GM18861 (cell line): ENCODE data around the gene TMEM120B.

Source experiments
- ATAC-seq: cut with Tn5 transposase; IDR thresholded peaks from one replicate; pipeline ENCODE4 v1.9.1; 2021; ENCODE audit not compliant: unreplicated experiment

The TMEM120B gene

DNA sequence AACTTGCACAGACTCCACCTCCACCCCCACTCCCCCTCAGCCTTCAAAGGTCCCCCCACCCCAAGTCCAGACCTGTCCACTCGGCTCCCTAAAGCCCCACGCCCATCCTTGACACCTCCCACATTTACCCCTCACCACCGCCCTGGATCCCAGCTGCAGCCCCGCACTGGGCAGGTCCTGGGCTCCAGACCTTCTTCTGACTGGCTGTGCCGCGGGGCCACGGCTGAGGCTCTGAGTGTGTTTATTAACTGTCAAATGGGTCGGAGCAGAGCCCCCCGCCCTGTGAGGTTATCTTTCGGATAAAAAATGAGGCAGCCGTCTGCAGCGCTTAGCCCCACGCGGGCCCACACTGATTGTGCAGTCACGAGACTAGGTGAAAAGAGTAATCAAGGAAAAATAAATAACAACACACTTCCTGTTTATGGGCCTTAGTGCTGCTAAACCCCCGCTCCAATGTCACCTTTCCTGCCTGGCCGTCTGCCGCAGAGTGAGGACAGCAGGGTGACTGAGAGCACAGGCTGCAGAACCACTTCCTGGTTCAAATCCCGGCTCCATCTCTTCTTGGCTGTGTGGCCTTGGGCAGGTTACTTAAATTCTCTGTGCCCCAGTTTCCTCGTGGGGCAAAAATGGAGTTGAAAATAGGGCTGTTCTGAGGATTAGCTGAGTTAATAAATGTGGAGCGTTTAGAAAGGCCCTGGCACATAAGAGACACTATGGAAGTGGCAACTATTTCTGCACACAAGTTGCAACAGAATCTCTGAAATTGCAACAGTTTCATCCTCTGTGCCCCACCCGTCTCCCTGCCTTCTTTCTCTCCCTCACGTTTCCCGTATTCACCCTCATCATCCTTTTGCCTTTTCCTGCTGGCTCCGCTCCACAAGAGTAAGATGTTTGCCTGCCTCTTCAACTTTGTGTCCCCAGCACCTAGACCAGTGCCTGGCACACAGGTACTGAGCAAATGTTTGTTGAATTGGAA lies 100.7 kb downstream of the TMEM120B start:
- ATAC-seq, result no peak

DNA sequence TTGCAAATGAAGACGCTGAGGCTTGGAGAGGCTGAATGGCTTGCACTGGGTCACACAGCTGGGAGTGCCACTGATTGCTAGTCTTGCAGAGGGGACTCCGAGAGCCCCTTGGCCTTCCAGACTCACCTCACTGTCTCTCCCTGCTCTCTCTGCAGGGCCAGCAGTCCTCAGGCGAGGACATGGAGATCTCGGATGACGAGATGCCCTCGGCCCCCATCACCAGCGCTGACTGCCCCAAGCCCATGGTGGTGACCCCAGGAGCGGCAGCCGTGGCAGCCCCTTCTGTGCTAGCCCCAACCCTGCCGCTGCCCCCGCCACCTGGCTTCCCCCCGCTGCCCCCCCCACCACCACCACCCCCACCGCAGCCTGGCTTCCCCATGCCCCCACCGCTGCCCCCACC lies 101.4 kb downstream of the TMEM120B start:
- no peak for ATAC-seq

DNA sequence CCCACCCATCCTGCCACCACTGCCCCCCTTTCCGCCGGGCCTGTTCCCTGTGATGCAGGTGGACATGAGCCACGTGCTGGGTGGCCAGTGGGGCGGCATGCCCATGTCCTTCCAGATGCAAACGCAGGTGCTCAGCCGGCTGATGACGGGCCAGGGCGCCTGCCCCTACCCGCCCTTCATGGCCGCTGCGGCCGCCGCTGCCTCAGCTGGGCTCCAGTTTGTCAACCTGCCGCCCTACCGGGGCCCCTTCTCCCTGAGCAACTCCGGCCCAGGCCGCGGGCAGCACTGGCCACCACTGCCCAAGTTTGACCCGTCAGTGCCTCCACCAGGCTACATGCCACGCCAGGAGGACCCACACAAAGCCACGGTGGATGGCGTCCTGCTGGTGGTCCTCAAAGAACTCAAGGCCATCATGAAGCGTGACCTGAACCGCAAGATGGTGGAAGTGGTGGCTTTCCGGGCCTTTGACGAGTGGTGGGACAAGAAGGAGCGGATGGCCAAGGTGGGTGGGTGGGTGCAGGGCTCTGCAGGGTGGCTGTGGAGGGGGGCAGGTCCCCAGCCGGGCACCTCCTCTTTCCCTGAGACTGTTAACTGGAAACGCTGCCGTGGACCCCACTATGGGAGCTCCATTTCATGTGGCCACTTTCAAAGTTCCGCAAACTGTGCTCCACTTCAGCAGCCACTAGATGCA lies 102.0 kb downstream of the TMEM120B start:
- no peak for ATAC-seq

DNA sequence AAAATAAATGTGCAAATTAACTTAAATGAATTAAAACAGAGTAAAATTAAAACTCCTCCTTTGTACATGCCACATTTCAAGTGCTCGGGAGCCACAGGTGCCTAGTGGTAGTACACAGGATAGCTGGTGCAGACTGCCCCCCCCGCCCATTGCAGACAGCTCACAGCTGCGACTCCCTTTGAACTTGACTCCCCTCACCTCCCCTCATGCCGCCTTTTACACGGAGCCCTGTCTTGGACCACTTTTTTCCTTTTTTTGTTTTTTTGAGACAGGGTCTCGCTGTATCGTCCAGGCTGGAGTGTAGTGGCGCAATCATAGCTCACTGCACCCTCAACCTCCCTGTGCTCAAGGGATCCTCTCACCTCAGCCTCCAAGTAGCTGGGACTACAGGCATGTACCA lies 102.7 kb downstream of the TMEM120B start:
- no peak for ATAC-seq

DNA sequence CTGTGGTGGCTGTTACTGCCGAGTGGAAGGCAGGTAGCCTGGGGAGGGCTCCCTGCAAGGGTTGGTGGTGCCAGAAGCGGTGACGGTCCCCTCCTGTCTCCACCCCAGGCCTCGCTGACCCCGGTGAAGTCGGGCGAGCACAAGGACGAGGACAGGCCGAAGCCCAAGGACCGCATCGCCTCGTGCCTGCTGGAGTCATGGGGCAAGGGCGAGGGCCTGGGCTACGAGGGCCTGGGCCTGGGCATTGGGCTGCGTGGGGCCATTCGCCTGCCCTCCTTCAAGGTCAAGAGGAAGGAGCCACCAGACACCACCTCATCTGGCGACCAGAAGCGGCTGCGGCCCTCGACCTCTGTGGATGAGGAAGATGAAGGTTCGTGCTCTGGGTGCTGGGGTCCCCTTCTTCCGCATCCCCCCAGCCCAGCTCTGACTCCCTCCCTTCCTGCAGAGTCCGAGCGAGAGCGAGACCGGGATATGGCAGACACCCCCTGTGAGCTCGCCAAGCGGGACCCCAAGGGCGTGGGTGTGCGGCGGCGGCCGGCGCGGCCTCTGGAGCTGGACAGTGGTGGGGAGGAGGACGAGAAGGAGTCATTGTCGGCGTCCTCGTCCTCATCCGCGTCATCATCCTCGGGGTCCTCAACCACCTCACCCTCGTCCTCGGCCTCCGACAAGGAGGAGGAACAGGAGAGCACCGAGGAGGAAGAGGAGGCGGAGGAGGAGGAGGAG lies 104.5 kb downstream of the TMEM120B start:
- ATAC-seq, result no peak

DNA sequence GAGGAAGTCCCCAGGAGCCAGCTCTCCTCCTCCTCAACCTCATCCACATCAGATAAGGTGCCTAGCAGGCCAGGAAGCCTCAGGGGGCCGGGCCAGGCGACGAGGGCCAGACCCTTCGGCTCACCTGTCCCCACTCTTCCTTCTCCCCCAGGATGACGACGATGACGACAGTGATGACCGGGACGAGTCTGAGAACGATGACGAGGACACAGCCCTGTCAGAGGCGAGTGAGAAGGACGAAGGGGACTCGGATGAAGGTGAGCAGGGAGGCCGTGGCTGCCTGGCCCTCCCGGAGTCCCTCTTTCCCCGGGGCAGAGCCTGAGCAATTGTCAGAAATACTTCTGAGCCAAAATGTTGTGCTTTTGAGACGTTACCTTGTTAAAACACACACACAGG lies 105.1 kb downstream of the TMEM120B start:
- no peak for ATAC-seq

DNA sequence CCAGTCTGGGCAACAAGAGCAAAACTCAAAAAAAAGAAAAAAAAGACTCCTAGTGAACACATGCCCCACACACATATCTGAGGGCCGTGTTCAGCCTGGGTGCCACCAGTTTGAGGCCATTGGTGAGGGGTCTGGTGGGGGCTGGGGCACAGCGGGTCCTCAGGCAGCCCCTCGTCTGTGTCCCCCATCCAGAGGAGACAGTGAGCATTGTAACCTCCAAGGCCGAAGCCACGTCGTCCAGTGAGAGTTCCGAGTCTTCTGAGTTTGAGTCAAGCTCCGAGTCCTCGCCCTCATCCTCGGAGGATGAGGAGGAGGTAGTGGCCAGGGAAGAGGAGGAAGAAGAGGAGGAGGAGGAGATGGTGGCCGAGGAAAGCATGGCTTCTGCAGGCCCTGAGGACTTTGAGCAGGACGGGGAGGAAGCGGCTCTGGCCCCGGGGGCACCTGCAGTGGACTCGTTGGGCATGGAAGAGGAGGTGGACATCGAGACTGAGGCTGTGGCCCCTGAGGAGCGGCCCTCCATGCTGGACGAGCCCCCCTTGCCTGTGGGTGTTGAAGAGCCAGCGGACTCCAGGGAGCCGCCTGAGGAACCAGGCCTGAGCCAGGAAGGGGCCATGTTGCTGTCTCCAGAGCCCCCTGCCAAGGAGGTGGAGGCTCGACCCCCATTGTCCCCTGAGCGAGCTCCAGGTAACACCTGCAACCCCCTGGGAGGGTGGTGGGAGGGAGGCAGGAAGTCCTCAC lies 106.8 kb downstream of the TMEM120B start:
- ATAC-seq, result no peak

DNA sequence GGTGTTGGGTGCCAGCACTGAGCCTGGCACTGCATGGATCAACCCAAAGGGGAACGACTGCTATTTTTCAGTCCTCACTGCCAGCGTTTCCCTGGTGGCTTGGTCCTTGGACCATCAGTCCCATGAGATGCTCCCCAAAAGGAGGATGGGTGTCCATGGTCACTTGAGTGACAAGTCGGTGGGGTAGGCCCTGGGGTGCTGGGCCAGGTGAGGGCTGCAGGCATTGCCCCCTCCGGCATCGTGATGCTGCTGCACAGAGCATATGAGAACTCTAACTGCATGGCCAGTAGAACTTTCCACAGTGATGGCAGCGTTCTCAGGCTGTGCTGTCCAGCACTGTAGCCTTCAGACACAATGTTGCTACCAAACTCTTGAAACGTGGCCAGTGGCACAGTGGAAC lies 107.5 kb downstream of the TMEM120B start:
- no peak for ATAC-seq

DNA sequence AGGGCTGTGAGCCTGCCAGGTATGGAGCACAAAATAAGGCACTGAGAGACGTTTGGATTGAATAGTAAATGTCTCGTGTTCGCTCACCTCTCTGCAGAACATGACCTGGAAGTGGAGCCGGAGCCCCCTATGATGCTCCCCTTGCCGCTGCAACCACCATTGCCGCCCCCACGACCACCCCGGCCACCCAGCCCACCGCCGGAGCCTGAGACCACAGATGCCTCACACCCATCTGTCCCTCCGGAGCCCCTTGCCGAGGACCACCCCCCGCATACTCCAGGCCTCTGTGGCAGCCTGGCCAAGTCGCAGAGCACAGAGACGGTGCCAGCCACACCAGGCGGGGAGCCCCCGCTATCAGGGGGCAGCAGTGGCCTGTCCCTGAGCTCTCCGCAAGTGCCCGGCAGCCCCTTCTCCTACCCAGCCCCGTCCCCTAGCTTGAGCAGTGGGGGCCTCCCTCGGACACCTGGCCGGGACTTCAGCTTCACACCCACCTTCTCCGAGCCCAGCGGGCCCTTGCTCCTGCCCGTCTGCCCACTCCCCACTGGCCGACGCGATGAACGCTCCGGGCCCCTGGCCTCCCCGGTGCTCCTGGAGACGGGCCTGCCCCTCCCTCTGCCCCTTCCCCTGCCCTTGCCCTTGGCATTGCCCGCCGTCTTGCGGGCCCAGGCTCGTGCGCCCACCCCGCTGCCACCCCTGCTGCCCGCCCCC lies 110.0 kb downstream of the TMEM120B start:
- no peak for ATAC-seq

DNA sequence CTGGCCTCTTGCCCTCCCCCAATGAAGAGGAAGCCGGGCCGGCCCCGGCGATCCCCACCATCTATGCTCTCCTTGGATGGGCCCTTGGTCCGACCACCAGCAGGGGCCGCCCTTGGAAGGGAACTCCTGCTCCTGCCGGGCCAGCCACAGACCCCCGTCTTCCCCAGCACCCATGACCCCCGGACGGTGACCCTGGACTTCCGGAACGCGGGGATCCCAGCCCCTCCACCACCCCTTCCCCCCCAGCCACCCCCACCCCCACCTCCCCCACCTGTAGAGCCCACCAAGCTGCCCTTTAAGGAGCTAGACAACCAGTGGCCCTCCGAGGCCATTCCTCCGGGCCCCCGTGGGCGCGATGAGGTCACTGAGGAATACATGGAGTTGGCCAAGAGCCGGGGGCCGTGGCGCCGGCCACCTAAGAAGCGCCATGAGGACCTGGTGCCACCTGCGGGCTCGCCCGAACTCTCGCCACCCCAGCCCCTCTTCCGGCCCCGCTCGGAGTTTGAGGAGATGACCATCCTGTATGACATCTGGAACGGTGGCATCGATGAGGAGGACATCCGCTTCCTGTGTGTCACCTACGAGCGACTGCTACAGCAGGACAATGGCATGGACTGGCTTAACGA lies 110.7 kb downstream of the TMEM120B start:
- no peak for ATAC-seq

DNA sequence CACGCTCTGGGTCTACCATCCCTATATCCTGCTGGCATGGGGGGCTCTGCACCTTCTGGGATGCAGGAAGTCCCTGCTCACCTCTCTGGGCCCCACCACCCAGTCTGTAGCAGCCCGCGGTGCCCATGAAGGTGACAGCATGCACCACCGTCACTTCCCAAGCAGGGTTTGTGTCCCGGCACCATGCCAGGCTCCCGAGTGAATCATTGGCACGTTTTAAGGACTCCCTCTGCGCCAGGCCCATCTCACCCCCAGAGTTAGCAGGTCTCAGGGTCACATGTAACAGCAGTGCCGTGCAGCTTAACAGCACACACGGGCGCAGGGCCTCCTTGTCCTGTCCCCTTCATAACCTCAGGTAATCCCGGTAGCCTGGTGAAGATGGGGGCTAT lies 111.2 kb downstream of the TMEM120B start:
- ATAC-seq, result no peak

DNA sequence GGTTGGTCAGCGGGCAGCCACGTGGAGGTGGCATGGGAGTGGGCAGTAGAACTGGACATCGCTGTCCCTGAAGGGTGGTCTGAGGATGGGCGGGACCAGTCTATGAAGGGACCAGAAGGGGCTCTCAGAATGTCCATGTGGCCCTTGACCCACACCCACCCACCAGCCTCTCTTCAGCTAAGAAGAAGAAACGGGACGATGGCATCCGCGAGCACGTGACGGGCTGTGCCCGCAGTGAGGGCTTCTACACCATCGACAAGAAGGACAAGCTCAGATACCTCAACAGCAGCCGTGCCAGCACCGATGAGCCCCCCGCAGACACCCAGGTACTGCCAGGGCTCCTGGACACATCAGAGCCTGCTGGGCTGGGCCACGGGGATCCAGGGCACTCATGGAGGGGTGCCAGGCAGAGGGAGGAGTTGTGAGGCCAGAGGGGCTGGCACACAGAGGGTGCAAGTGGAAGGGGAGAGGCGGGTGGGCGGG lies 112.5 kb downstream of the TMEM120B start:
- ATAC-seq, result no peak

DNA sequence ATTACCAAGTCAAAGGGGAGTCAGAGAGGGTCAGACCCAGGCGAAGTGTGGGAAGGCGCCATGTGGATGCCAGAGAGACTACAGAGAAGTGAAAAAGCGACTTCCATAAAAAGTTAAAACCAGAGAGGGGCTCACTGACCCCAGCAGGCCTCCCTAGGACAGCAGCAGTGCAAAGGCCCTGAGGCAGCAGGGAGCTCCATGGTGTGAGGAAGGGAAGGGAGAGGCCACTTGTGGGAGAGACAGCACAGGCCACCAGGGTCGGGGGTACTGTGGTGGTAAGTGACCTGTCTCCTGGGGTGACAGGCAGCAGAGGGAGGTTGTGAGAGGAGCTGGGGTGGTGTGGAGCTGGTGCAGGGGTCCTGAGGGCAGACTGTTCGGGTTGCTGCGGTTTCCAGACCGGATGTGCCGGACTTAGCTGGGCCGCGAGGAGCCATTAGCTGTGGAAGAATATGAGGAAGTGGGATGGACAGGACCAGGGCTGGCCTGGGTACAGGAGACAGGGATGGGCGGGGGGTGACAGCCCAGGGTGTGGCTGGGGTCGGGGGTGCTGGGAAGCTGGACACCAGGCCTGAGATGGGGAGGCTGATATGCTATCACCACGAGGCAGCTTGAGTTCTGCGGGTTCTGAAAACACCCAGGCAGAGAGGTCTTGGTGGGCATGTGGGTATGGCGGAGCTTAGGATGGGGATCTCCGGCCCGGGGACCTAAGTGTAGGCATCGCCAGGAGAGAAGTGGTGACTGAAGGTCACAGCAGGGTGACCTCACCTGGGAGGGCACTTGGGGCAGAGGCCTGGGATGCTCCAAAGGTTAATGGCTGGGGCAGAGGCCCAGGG lies 114.0 kb downstream of the TMEM120B start:
- no peak for ATAC-seq

DNA sequence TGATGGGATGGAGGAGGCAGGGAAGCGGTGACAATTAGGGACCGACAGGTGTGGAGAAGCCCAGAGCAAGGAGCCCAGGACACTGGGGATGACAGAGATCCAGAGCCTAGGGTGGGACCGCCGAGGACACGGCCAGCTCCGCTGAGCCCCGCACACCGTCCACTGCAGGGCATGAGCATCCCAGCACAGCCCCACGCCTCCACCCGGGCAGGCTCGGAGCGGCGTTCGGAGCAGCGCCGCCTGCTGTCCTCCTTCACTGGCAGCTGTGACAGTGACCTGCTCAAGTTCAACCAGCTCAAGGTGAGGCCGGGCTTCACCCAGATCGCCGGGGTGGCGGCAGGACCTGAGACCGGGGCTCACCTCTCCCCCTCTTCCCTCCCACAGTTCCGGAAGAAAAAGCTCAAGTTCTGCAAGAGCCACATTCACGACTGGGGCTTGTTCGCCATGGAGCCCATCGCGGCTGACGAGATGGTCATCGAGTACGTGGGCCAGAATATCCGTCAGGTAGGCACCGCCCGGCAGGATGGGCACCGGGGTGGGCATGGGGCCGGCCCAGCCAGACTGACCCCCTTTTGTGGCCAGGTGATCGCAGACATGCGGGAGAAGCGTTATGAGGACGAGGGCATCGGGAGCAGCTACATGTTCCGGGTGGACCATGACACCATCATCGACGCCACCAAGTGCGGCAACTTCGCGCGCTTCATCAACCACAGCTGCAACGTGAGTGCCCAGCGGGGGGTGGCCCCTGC lies 115.0 kb downstream of the TMEM120B start:
- no peak for ATAC-seq

DNA sequence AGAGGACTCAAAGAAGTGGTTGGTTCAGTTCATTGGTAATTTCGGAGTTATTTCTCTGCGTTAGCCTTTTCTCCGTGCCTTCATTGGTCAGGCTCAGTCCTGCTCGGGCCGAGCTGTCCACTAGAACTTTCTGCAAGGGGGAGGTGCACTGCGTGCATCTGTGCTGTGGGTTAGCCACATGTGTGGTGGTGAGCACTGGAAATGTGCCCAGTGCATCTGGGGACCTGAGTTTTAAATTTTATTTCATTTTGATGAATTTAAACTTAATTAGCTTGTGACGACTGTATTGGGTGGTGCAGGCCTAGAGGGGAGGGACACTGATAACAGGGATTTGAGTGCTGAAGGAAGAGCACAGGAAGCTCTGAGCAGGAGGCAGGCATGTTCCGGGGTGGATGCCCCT lies 115.8 kb downstream of the TMEM120B start:
- ATAC-seq, result no peak

DNA sequence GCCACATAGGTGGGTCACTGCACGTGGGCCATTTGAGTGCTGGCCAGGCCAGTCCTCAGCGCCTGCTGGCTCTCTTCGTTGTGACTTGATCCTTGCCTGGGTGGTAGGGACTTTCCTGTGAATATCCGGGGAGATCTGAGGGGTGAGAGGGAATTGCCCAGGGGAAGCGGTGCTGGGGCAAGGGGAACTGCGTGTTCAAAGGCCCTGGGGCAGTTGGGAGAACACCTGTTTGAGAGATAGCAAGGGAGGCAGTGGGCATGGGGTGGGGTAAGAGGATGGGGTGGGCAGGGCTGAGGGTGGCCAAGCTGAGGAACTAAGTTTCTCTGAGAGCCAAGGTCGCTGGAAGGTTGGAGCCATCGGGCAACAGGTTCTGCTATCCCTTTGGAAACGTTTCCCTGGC lies 116.3 kb downstream of the TMEM120B start:
- ATAC-seq, result no peak

DNA sequence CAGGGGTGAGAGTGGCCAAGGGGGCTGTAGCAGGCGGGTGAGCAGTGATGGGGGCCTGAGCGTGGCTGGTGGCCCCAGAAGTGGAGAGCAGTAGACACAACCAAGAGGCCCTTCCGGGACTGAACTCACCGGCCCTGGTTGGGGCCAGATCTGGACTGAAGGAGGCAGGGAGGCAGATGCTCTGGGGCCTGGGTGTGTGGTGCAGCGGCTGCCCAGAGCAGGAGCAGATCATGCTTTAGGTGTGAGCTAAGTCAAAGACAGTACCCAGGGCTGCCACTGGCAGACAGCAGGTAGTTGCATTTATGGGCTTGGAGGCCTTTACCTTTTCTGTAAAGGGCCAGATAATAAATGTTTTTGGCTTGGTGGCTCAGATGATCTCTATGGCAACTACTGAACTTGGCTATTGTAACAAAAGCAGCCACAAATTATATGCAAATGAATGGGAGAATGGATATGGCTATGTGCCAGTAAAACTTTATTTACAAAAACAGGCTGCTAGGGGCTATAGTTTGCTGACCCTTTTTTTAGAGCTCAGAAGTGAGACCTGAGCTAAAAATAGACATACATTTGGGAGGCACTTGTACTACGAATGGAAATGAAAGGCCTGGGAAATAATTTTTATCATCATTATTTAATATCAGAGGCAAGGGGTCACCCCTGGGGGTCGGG lies 116.8 kb downstream of the TMEM120B start:
- ATAC-seq, result no peak

DNA sequence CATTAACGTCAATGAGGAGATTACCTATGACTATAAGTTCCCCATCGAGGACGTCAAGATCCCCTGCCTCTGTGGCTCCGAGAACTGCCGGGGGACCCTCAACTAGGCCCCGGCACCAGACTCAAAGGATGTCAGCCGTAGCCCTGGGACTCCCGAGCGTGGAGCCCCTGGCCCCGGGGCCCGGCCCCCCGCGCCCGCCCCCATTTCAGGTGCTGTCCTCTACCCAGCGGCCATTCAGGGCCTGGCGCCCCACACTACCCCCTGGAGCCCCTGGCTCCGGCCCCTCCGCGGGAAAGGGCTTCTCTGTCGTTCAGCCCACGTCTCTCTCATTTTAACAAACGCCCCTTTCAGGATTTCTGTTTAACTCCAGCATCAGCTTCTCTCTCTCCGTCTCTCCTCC lies 117.6 kb downstream of the TMEM120B start:
- no peak for ATAC-seq
